Breast epithelium (tissue), 4 donors: Measurements from ENCODE around the gene SULT2B1. TPM values are rescaled to one million over a fixed set of nuclear protein-coding genes. Genes with fewer than 3 reads are reported as not detected.
"Not testable (repeated sequence)": the region's sequence is repeated elsewhere in the genome, so short reads cannot be mapped to it uniquely, and the experiment has no call there.

Experiments used
- DNase-seq, 2 donors: peaks; one replicate each; pipeline ENCODE4 v3.0.0-alpha.2; 2019; ENCODE audit warnings: low spot score in 2 of 2
- H3K27ac ChIP-seq, 2 donors: fragments of 200-600 bp; sonication (generic) in 1 of 2; one replicate each; pipeline ENCODE4 v1.5.1; 2016 to 2019; ENCODE audit warnings: mild to moderate bottlenecking in 1 of 2
- H3K27me3 ChIP-seq, 2 donors: fragments of 200-600 bp; sonication (generic) in 1 of 2; one replicate each; pipeline versions ENCODE4 v1.5.1 to v1.6.0; 2017 to 2019; ENCODE audit warnings: control low read depth in 1 of 2, mild to moderate bottlenecking in 1 of 2
- H3K36me3 ChIP-seq: fragments of 200-600 bp; one replicate; pipeline ENCODE4 v1.5.1; 2019
- H3K4me1 ChIP-seq, 2 donors: fragments of 200-600 bp; sonication (generic); one replicate each; pipeline ENCODE4 v1.5.1; 2016 to 2019; ENCODE audit warnings: control low read depth in 1 of 2
- H3K4me3 ChIP-seq, 3 donors: fragments of 200-600 bp; sonication (generic); 1 replicate in 2 of 3; 2 replicates in 1 of 3; pipeline ENCODE4 v1.5.1; 2016 to 2019; ENCODE audit warnings: mild to moderate bottlenecking in 3 of 3, moderate library complexity in 2 of 3
- H3K9me3 ChIP-seq, 2 donors: fragments of 200-600 bp; sonication (generic) in 1 of 2; one replicate each; pipeline ENCODE4 v1.5.1; 2016 to 2019; ENCODE audit warnings: control low read depth in 1 of 2
- POLR2A ChIP-seq: fragments of 450-650 bp; IDR thresholded peaks from one replicate; pipeline ENCODE4 v1.6.1; 2016; ENCODE audit warnings: antibody characterized with exemption, mild to moderate bottlenecking, moderate library complexity
- POLR2AphosphoS5 ChIP-seq, 3 donors: sonication (generic); formaldehyde crosslinking; IDR thresholded peaks; one replicate each; pipeline ENCODE4 v1.6.1; 2017; ENCODE audit warnings: antibody characterized with exemption in 3 of 3
- intact Hi-C: fragments of 100-400 bp; cut with DNase I; formaldehyde crosslinking; loops from one replicate; pipeline ENCODE4 v1.15.1; 2023; ENCODE audit warnings: low total_unique reads
- total RNA-seq, 3 donors: library from RNA; depleted of rRNA; stranded (reverse); fragments of >200 nt; gene quantifications; one replicate each; pipeline ENCODE4 v1.1.0, GENCODE V29; 2016
- TF ChIP-seq, protein P1 (sequence below), 3 donors: fragments of 450-650 bp; IDR thresholded peaks; one replicate each; pipeline ENCODE4 v1.5.1; 2016 to 2017; ENCODE audit warnings: antibody characterized with exemption in 3 of 3, mild to moderate bottlenecking in 3 of 3, moderate library complexity in 3 of 3

The SULT2B1 gene
- total RNA-seq, 3 donors from 2014 or later: 5.6 to 7.5 TPM; not detected in 1

DNA sequence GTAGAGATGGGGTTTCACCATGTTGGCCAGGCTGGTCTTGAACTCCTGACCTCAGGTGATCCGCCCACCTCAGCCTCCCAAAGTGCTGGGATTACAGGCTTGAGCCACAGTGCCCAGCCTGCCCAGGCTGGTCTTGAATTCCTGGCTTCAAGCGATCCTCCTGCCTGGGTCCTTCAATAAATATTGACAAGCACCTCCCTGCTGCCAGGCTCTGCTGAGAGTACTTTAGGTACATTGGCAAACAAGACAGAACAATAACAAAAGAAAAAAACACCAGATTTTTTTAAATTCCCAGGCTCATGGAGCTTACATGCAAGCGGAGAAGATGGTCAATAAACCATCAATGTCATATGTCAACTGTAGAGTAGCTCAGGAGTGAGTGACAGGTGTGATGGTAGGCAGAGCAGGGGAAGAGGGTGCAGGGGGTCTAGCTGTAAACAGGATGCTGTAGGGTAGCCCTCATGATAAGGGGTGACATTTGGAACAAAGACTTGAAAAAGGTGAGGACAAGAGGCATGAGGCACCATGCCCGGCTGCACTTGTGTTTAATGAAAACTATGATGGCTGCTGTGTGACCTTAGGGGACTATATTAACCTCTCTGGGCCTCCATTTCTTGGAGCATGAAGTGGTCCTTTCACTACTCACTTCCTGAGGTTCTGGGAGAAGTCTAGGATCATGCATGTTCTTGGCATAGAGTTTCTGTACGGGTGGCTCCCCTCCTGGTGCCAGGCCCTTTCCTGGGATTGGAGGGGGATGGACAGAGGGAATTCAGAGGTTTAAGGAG lies 19.6 kb downstream of the SULT2B1 start:
- Histone ChIP-seq H3K4me1 (peaks cover 0 to 6% of the 10 kb centered on the region in 2 donors), H3K36me3 (no peaks in the 10 kb centered on the region), H3K4me3 (no peak overlapping the region), H3K9me3 (no peaks in the 10 kb centered on the region), H3K27me3 (no peaks in the 10 kb centered on the region), H3K27ac (peak overlapping the region; percentile 43 to 52)
- TF ChIP-seq POLR2AphosphoS5 (IDR thresholded peaks at IDR 0.05): no peak
- TF ChIP-seq, protein P1, sequence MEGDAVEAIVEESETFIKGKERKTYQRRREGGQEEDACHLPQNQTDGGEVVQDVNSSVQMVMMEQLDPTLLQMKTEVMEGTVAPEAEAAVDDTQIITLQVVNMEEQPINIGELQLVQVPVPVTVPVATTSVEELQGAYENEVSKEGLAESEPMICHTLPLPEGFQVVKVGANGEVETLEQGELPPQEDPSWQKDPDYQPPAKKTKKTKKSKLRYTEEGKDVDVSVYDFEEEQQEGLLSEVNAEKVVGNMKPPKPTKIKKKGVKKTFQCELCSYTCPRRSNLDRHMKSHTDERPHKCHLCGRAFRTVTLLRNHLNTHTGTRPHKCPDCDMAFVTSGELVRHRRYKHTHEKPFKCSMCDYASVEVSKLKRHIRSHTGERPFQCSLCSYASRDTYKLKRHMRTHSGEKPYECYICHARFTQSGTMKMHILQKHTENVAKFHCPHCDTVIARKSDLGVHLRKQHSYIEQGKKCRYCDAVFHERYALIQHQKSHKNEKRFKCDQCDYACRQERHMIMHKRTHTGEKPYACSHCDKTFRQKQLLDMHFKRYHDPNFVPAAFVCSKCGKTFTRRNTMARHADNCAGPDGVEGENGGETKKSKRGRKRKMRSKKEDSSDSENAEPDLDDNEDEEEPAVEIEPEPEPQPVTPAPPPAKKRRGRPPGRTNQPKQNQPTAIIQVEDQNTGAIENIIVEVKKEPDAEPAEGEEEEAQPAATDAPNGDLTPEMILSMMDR (IDR thresholded peaks at IDR 0.05): no peak
- TF ChIP-seq POLR2A: no peak
- DNase-seq: peak; percentile 58 to 73
- intact Hi-C loops: loop anchor here (10.0 kb wide), 1 partner anchor 67 kb away; no protein-coding TSS in a partner anchor

DNA sequence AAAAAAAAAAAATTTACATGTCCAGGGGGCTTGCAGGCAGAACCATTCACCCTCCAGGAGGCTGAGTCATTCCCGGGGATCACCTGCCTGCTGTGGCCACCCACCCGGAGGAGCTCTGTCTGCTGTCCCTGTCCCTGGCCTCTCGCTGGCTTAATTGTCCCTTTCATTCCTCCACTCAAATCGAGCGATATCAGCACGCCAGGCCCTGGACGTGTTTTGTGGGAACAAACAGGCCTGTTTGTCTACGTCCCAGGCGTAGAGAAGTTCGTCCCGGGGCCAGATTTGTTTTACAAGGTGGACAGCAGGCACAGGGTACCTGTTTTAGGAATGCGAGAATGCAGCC lies 21.2 kb downstream of the SULT2B1 start:
- TF ChIP-seq POLR2AphosphoS5 (IDR thresholded peaks at IDR 0.05) (no peak), POLR2A (no peak)
- TF ChIP-seq, protein P1 (IDR thresholded peaks at IDR 0.05): no peak
- H3K27me3 ChIP-seq: no peaks in the 10 kb centered on the region
- H3K4me1 ChIP-seq: peaks cover 0 to 2% of the 10 kb centered on the region in 2 donors
- no peak overlapping the region for H3K4me3 ChIP-seq
- H3K9me3 ChIP-seq: no peaks in the 10 kb centered on the region
- no peaks in the 10 kb centered on the region for H3K36me3 ChIP-seq
- peak overlapping the region; percentile 67 to 72 for H3K27ac ChIP-seq
- peak in 1 of 2 donors; percentile 62 for DNase-seq
- intact Hi-C loops: loop anchor here (10.0 kb wide), 1 partner anchor 68 kb away; no protein-coding TSS in a partner anchor

DNA sequence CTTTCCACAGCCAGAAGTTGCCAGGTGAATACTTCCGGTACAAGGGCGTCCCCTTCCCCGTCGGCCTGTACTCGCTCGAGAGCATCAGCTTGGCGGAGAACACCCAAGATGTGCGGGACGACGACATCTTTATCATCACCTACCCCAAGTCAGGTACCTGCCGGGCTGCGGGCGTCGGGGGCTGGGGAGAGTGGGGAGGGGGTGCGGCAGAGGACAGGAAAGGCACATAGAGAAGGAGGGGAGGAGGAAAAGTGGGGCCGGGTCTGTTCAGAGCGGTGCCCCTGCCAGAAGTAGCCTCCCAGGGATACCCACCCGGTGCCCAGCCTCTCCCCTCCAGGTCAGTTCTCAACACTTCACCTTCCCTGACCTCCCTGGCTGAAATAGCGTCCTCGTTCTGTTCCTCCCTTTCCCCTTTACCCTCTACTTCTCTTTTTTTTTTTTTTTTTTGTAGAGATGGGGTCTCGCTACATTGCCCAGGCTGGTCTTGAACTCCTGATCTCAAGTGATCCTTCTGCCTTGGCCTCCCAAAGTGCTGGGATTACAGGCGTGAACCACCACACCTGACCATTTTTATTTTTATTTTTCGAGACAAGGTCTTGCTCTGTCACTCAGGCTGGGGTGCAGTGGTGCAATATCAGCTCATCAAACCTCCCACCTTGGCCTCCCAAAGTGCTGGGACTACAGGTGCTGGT lies 24.1 kb downstream of the SULT2B1 start:
- Histone ChIP-seq H3K27me3 (no peaks in the 10 kb centered on the region), H3K36me3 (no peaks in the 10 kb centered on the region), H3K9me3 (no peaks in the 10 kb centered on the region), H3K4me3 (no peak overlapping the region), H3K4me1 (no peaks in the 10 kb centered on the region), H3K27ac (no peak overlapping the region)
- no peak for DNase-seq
- intact Hi-C loops: loop anchor here (10.0 kb wide), 1 partner anchor 71 kb away; no protein-coding TSS in a partner anchor
- TF ChIP-seq, protein P1 (IDR thresholded peaks at IDR 0.05): no peak
- TF ChIP-seq POLR2AphosphoS5 (IDR thresholded peaks at IDR 0.05) (no peak), POLR2A (no peak)

DNA sequence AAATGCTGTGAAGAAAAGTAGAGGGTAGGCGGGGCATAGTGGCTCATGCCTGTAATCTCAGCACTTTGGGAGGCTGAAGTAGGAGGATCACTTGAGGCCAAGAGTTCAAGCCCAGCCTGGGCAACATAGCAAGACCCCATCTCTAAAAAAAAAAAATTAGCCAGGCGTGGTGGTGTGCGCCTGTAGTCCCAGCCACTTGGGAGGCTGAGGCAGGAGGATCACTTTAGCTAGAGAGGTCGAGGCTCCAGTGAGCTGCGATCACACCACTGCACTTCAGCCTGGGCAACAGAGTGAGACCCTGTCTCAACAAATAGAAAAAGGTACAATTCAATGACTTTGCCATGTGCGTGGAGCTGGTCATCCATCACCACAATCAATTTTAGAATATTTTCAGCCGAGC lies 25.9 kb downstream of the SULT2B1 start:
- DNase-seq, H3K4me1 ChIP-seq, H3K9me3 ChIP-seq, H3K27ac ChIP-seq, H3K27me3 ChIP-seq, H3K4me3 ChIP-seq, H3K36me3 ChIP-seq: not testable (repeated sequence)
- intact Hi-C loops: loop anchor here (10.0 kb wide), 1 partner anchor 73 kb away; no protein-coding TSS in a partner anchor

DNA sequence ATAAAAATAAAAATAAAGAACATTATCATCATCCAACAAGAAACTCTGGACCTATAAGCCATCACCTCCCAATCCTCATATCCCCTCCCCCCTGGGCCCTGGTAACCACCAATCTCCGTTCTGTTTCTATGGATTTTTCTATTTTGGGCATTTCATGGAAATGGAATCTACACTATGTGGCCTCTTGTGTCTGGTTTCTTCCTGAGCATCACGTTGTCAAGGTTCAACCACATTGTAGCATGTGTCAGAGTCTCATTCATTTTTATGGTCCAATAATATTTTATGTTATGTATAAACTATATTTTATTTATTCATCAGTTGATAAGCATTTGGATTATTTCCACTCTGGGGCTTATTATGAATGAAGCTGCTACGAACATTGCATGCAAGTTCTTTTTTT lies 26.9 kb downstream of the SULT2B1 start:
- Histone ChIP-seq H3K4me1 (no peaks in the 10 kb centered on the region), H3K36me3 (no peaks in the 10 kb centered on the region), H3K27ac (no peak overlapping the region), H3K4me3 (no peak overlapping the region), H3K27me3 (no peaks in the 10 kb centered on the region), H3K9me3 (no peaks in the 10 kb centered on the region)
- TF ChIP-seq, protein P1 (IDR thresholded peaks at IDR 0.05): no peak
- TF ChIP-seq POLR2A (no peak), POLR2AphosphoS5 (IDR thresholded peaks at IDR 0.05) (no peak)
- intact Hi-C loops: loop anchor here (10.0 kb wide), 1 partner anchor 74 kb away; no protein-coding TSS in a partner anchor
- DNase-seq: no peak
